IMR-90 (cell line): Measurements from ENCODE around the gene TBCD. TPM values are rescaled to one million over a fixed set of nuclear protein-coding genes. Genes with fewer than 3 reads are reported as not detected.

Experiments
- ATAC-seq: fragments of 200-7000 bp; cut with Tn5 transposase; 2 replicates; pipeline ENCODE4 v1.9.1; 2020; ENCODE audit warnings: low read depth, mild to moderate bottlenecking, moderate library complexity
- BruUV-seq: library from RNA; stranded (reverse); fragments of 400-500 nt; replicated peaks from 2 replicates; lab custom pipeline; 2021; lab: Mats Ljungman, UMichigan
- CTCF ChIA-PET: fragments of 300-600 bp; formaldehyde crosslinking; extraction: SDS; loops from one replicate; lab custom pipeline; 2021; ENCODE audit warnings: antibody characterized with exemption; lab: Yijun Ruan, JAX
- POLR2A ChIA-PET: fragments of 300-600 bp; sonication (Branson Sonifier 250); formaldehyde crosslinking; loops from one replicate; lab custom pipeline; 2022; ENCODE audit warnings: antibody characterized with exemption; ENCODE audit not compliant: unreplicated experiment; lab: Charles Lee
- DNase-seq: peaks from one replicate; pipeline ENCODE4 v3.0.0; 2013
- H2AFZ ChIP-seq: replicated peaks from 2 replicates; pipeline ENCODE3; 2013; ENCODE audit warnings: low read length, mild to moderate bottlenecking; ENCODE audit not compliant: poor library complexity
- H2AK5ac ChIP-seq: 2 replicates; pipeline ENCODE4 v1.6.1; 2013; ENCODE audit warnings: low read depth, low read length, inconsistent platforms
- H2AK9ac ChIP-seq: replicated peaks from 2 replicates; pipeline ENCODE3; 2013; ENCODE audit warnings: mild to moderate bottlenecking, low read depth, low read length, moderate library complexity; ENCODE audit not compliant: poor library complexity
- H2BK120ac ChIP-seq: 2 replicates; pipeline ENCODE4 v1.6.1; 2013; ENCODE audit warnings: low read depth, low read length, inconsistent platforms
- H2BK15ac ChIP-seq: 3 replicates; pipeline ENCODE4 v1.6.1; 2013; ENCODE audit warnings: low read depth, low read length, inconsistent platforms
- H2BK20ac ChIP-seq: 2 replicates; pipeline ENCODE4 v1.6.1; 2013; ENCODE audit warnings: low read depth, mild to moderate bottlenecking, inconsistent platforms, low read length, moderate library complexity
- H2BK5ac ChIP-seq: 2 replicates; pipeline ENCODE4 v1.6.1; 2013; ENCODE audit warnings: mild to moderate bottlenecking, low read depth, low read length, inconsistent platforms; ENCODE audit not compliant: poor library complexity, severe bottlenecking
- H3K14ac ChIP-seq: replicated peaks from 2 replicates; pipeline ENCODE4 v1.6.1; 2013; ENCODE audit warnings: low read depth, low read length, inconsistent platforms
- H3K18ac ChIP-seq: 2 replicates; pipeline ENCODE4 v1.6.1; 2013; ENCODE audit warnings: low read depth, low read length, control low read depth
- H3K23ac ChIP-seq: 2 replicates; pipeline ENCODE4 v1.6.1; 2013; ENCODE audit warnings: low read depth, low read length, inconsistent platforms
- H3K27ac ChIP-seq: 2 replicates; pipeline ENCODE4 v1.5.1; 2013; ENCODE audit warnings: mild to moderate bottlenecking, control low read depth, low read length; ENCODE audit not compliant: insufficient read depth
- H3K27me3 ChIP-seq: 2 replicates; pipeline ENCODE4 v1.6.1; 2013; ENCODE audit warnings: low read length; ENCODE audit not compliant: control insufficient read depth, insufficient read depth
- H3K36me3 ChIP-seq: 2 replicates; pipeline ENCODE4 v1.6.1; 2013; ENCODE audit warnings: low read length, mixed read lengths; ENCODE audit not compliant: control insufficient read depth, insufficient read depth
- H3K4ac ChIP-seq: 2 replicates; pipeline ENCODE4 v1.6.1; 2013; ENCODE audit warnings: low read depth, low read length, inconsistent platforms
- H3K4me1 ChIP-seq: 2 replicates; pipeline ENCODE4 v1.6.1; 2013; ENCODE audit warnings: low read length, mixed read lengths; ENCODE audit not compliant: control insufficient read depth, insufficient read depth
- H3K4me2 ChIP-seq: 2 replicates; pipeline ENCODE4 v1.6.1; 2013; ENCODE audit warnings: low read depth, mild to moderate bottlenecking, control low read depth, low read length, moderate library complexity
- H3K4me3 ChIP-seq: 2 replicates; pipeline ENCODE4 v1.5.1; 2013; ENCODE audit warnings: low read depth, mild to moderate bottlenecking, control low read depth, low read length, moderate library complexity; ENCODE audit not compliant: insufficient read depth
- H3K56ac ChIP-seq: 2 replicates; pipeline ENCODE4 v1.6.1; 2013; ENCODE audit warnings: low read length, inconsistent platforms; ENCODE audit not compliant: insufficient read depth; ENCODE audit errors: extremely low read depth
- H3K79me1 ChIP-seq, 2 experiments: 2 replicates each; pipeline ENCODE4 v1.6.1; 2013; ENCODE audit warnings: low read length in 2 of 2, inconsistent platforms in 1 of 2, low read depth in 1 of 2
- H3K9ac ChIP-seq: 2 replicates; pipeline ENCODE4 v1.6.1; 2013; ENCODE audit warnings: low read depth, low read length, control low read depth
- H3K9me1 ChIP-seq: 2 replicates; pipeline ENCODE4 v1.6.1; 2013; ENCODE audit warnings: low read length, inconsistent platforms; ENCODE audit not compliant: insufficient read depth
- H3K9me3 ChIP-seq: 2 replicates; pipeline ENCODE4 v1.6.1; 2013; ENCODE audit warnings: low read length; ENCODE audit not compliant: control insufficient read depth, insufficient read depth
- H4K20me1 ChIP-seq: 2 replicates; pipeline ENCODE4 v1.6.1; 2013; ENCODE audit warnings: low read length, inconsistent platforms; ENCODE audit not compliant: insufficient read depth
- H4K5ac ChIP-seq: 2 replicates; pipeline ENCODE4 v1.6.1; 2013; ENCODE audit warnings: mild to moderate bottlenecking, low read depth, low read length, control low read depth
- H4K8ac ChIP-seq, 2 experiments: 2 replicates each; pipeline ENCODE4 v1.6.1; 2013; ENCODE audit warnings: low read depth in 2 of 2, low read length in 2 of 2, control low read depth in 1 of 2, inconsistent platforms in 1 of 2
- H4K91ac ChIP-seq: 2 replicates; pipeline ENCODE4 v1.6.1; 2013; ENCODE audit warnings: low read depth, low read length, inconsistent platforms; ENCODE audit not compliant: insufficient read depth
- BHLHE40 ChIP-seq: fragments of 150-350 bp; IDR thresholded peaks from 2 replicates; pipeline ENCODE4 v1.6.1; 2016; ENCODE audit warnings: mild to moderate bottlenecking, low read depth, low read length
- CEBPB ChIP-seq: IDR thresholded peaks from 2 replicates; pipeline ENCODE4 v1.6.1; 2012; ENCODE audit warnings: low read depth, low read length, improper control_type of control experiment
- CHD1 ChIP-seq: IDR thresholded peaks from 2 replicates; pipeline ENCODE4 v1.6.1; 2012; ENCODE audit warnings: low read depth, low read length, improper control_type of control experiment
- CTCF ChIP-seq: conservative IDR thresholded peaks from 2 replicates; pipeline ENCODE4 v1.5.1; 2012; ENCODE audit warnings: mild to moderate bottlenecking, low read depth, low read length, improper control_type of control experiment
- ELK1 ChIP-seq: fragments of 150-350 bp; IDR thresholded peaks from 2 replicates; pipeline ENCODE4 v1.6.1; 2016; ENCODE audit warnings: low read depth, mild to moderate bottlenecking, low read length, moderate library complexity, borderline replicate concordance
- FOS ChIP-seq: fragments of 150-350 bp; IDR thresholded peaks from 2 replicates; pipeline ENCODE4 v1.6.1; 2016; ENCODE audit warnings: low read depth, low read length
- MAFK ChIP-seq: IDR thresholded peaks from 2 replicates; pipeline ENCODE4 v1.6.1; 2012; ENCODE audit warnings: low read depth, low read length, improper control_type of control experiment
- MAZ ChIP-seq: IDR thresholded peaks from 2 replicates; pipeline ENCODE4 v1.6.1; 2012; ENCODE audit warnings: low read depth, mild to moderate bottlenecking, low read length, improper control_type of control experiment, moderate library complexity, borderline replicate concordance
- MXI1 ChIP-seq: IDR thresholded peaks from 2 replicates; pipeline ENCODE4 v1.6.1; 2012; ENCODE audit warnings: low read depth, mild to moderate bottlenecking, low read length, moderate library complexity, borderline replicate concordance
- NFE2L2 ChIP-seq: fragments of 150-350 bp; IDR thresholded peaks from 2 replicates; pipeline ENCODE4 v1.6.1; 2016; ENCODE audit warnings: low read depth, mild to moderate bottlenecking, low read length
- POLR2A ChIP-seq: IDR thresholded peaks from 2 replicates; pipeline ENCODE4 v1.6.1; 2012; ENCODE audit warnings: mild to moderate bottlenecking, low read depth, low read length
- RAD21 ChIP-seq: IDR thresholded peaks from 2 replicates; pipeline ENCODE4 v1.6.1; 2012; ENCODE audit warnings: low read length, improper control_type of control experiment
- RCOR1 ChIP-seq: IDR thresholded peaks from 2 replicates; pipeline ENCODE4 v1.6.1; 2012; ENCODE audit warnings: mild to moderate bottlenecking, low read length, improper control_type of control experiment; ENCODE audit not compliant: insufficient replicate concordance
- RFX5 ChIP-seq: IDR thresholded peaks from 2 replicates; pipeline ENCODE4 v1.8.0; 2012; ENCODE audit warnings: low read depth, mild to moderate bottlenecking, low read length, moderate library complexity
- SMC3 ChIP-seq: fragments of 150-350 bp; IDR thresholded peaks from 2 replicates; pipeline ENCODE4 v1.6.1; 2016; ENCODE audit warnings: low read depth, mild to moderate bottlenecking, antibody characterized with exemption, low read length, moderate library complexity
- USF2 ChIP-seq: fragments of 150-350 bp; IDR thresholded peaks from 2 replicates; pipeline ENCODE4 v1.6.1; 2017; ENCODE audit warnings: mild to moderate bottlenecking, antibody characterized with exemption, low read length, low read depth
- WGBS, 2 experiments: methylation state at CpG; one replicate each; pipeline versions ENCODE4 v1.1.5 to v1.1.7; 2013; ENCODE audit warnings: missing lambda C conversion rate in 2 of 2; ENCODE audit not compliant: insufficient read length in 1 of 2; ENCODE audit errors: extremely low coverage in 2 of 2; 5-methylcytosine and 5-hydroxymethylcytosine counted together
- dilution Hi-C: fragments of 300-500 bp; cut with HindIII; formaldehyde crosslinking; loops from one replicate; pipeline ENCODE4 v1.14.3; 2018; ENCODE audit warnings: low sequenced_read_pairs; ENCODE audit not compliant: unreplicated experiment
- in situ Hi-C: fragments of 300-500 bp; cut with MboI; formaldehyde crosslinking; loops from 3 replicates; pipeline ENCODE4 v1.14.3; 2019; ENCODE audit warnings: low sequenced_read_pairs, inconsistent platforms, mixed read lengths
- intact Hi-C: fragments of 100-400 bp; cut with micrococcal nuclease; formaldehyde crosslinking; loops from 2 replicates; pipeline ENCODE4 v1.10.0; 2022
- polyA plus RNA-seq, 3 experiments: library from polyadenylated mRNA; depleted of rRNA; stranded (reverse); fragments of >200 nt; gene quantifications; 2 replicates each; pipeline ENCODE4 v1.2.3, GENCODE V29; 2012; ENCODE audit warnings: low replicate concordance in 1 of 3
- total RNA-seq: library from RNA; depleted of rRNA; stranded (reverse); fragments of >200 nt; gene quantifications from 2 replicates; pipeline ENCODE4 v1.2.3, GENCODE V29; 2012

The TBCD gene
- total and polyA plus RNA-seq, 2 of the 4 experiments (the other 2 are of a cell fraction) = 21.9 to 54.5 TPM

- Histone ChIP-seq H3K18ac (no peak overlapping the region), H2AK9ac (no peak overlapping the region), H2AFZ (no peak overlapping the region), H4K8ac (no peak overlapping the region), H2BK20ac (no peak overlapping the region), H3K27me3 (no peaks in the 10 kb centered on the region), H3K9ac (no peak overlapping the region), H3K14ac (no peak overlapping the region), H3K9me1 (no peaks in the 10 kb centered on the region), H3K27ac (no peak overlapping the region), H3K4ac (no peak overlapping the region), H4K91ac (no peak overlapping the region), H3K4me1 (no peaks in the 10 kb centered on the region), H3K4me2 (no peak overlapping the region), H4K20me1 (no peaks in the 10 kb centered on the region), H2BK5ac (no peak overlapping the region), H3K79me1 (no peaks in the 10 kb centered on the region), H3K4me3 (no peak overlapping the region), H3K36me3 (peaks cover 14% of the 10 kb centered on the region), H3K23ac (no peak overlapping the region), H2AK5ac (no peak overlapping the region), H3K56ac (no peak overlapping the region), H4K5ac (no peak overlapping the region), H2BK120ac (no peak overlapping the region), H3K9me3 (peaks cover 9% of the 10 kb centered on the region), H2BK15ac (no peak overlapping the region)
- POLR2A ChIA-PET = no interaction called here
- ATAC-seq = no peak
- DNase-seq = no peak
- no peak for TF ChIP-seq MXI1
- TF ChIP-seq CHD1 = no peak
- no peak for TF ChIP-seq BHLHE40
- TF ChIP-seq USF2 = no peak
- no peak for TF ChIP-seq POLR2A
- no peak for TF ChIP-seq RFX5
- no peak for TF ChIP-seq RAD21
- no peak for TF ChIP-seq CEBPB
- no peak for TF ChIP-seq NFE2L2
- TF ChIP-seq MAZ = no peak
- TF ChIP-seq MAFK = no peak
- no peak for TF ChIP-seq ELK1
- no peak for TF ChIP-seq CTCF
- TF ChIP-seq SMC3 = no peak
- no peak for TF ChIP-seq RCOR1
- no peak for TF ChIP-seq FOS
- WGBS, 2 experiments = no CpG with 5 or more reads among the region's 8 CpGs
- intact Hi-C loops = no loop called here
- CTCF ChIA-PET = no interaction called here
- in situ Hi-C loops = no loop called here
- no TSS peak for BruUV-seq
- dilution Hi-C loops = no loop called here
These were observed 6.3 kb upstream of the TBCD start for GRCh38 chr17:82745524-82745923.
